SK-N-SH (cell line): ENCODE measurements around the gene MTPN.

ENCODE experiments used
- CTCF ChIP-seq: fragments of 200-600 bp; sonication (generic); IDR thresholded peaks from 2 replicates; pipeline ENCODE4 v1.6.1; 2017; ENCODE audit warnings: antibody characterized with exemption, mild to moderate bottlenecking, moderate library complexity
- EZH2phosphoT487 ChIP-seq: fragments of 200-600 bp; sonication (generic); IDR thresholded peaks from 2 replicates; pipeline ENCODE4 v1.6.1; 2017; ENCODE audit warnings: low read depth, mixed run types, mild to moderate bottlenecking, antibody characterized with exemption, moderate library complexity, borderline replicate concordance
- SMC3 ChIP-seq: IDR thresholded peaks from 2 replicates; pipeline ENCODE4 v1.6.1; 2012; ENCODE audit warnings: low read depth, low read length, improper control_type of control experiment
- YY1 ChIP-seq: IDR thresholded peaks from 2 replicates; pipeline ENCODE4 v1.4.0; 2012; ENCODE audit warnings: low read depth, mild to moderate bottlenecking
- TF ChIP-seq, protein P1 (sequence below): IDR thresholded peaks from 2 replicates; pipeline ENCODE4 v1.4.0; 2012; ENCODE audit warnings: low read depth, borderline replicate concordance
- TF ChIP-seq, protein P2 (sequence below): IDR thresholded peaks from 2 replicates; pipeline ENCODE4 v1.4.0; 2012; ENCODE audit warnings: low read depth

GRCh38 chr7:135939261-135939812 is 37.8 kb downstream of the MTPN start:
- TF ChIP-seq YY1 (no peak), SMC3 (no peak), CTCF (no peak), EZH2phosphoT487 (no peak)
- TF ChIP-seq, protein P1, sequence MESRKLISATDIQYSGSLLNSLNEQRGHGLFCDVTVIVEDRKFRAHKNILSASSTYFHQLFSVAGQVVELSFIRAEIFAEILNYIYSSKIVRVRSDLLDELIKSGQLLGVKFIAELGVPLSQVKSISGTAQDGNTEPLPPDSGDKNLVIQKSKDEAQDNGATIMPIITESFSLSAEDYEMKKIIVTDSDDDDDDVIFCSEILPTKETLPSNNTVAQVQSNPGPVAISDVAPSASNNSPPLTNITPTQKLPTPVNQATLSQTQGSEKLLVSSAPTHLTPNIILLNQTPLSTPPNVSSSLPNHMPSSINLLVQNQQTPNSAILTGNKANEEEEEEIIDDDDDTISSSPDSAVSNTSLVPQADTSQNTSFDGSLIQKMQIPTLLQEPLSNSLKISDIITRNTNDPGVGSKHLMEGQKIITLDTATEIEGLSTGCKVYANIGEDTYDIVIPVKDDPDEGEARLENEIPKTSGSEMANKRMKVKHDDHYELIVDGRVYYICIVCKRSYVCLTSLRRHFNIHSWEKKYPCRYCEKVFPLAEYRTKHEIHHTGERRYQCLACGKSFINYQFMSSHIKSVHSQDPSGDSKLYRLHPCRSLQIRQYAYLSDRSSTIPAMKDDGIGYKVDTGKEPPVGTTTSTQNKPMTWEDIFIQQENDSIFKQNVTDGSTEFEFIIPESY, result no peak
- TF ChIP-seq, protein P2, sequence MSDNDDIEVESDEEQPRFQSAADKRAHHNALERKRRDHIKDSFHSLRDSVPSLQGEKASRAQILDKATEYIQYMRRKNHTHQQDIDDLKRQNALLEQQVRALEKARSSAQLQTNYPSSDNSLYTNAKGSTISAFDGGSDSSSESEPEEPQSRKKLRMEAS, result no peak
